ENCODE data around the gene CDHR3. TPM values are rescaled to one million over a fixed set of nuclear protein-coding genes. Genes with fewer than 3 reads are reported as not detected.

The CDHR3 gene
- total and polyA plus RNA-seq, 9 of the 15 experiments (the other 6 are each of a cell fraction or from before 2014, with no cell fraction given) = 0.03 to 0.66 (median 0.24) TPM; not detected in 1

GRCh38 chr7:105935250-105935649 lies 27.8 kb upstream of the CDHR3 start:
- Histone ChIP-seq H3K9me3 (replicated peaks; ENCODE audit: control insufficient read depth, insufficient read depth, low read depth, low read length) (no peaks in the 10 kb centered on the region), H3K9ac (ENCODE audit: insufficient read depth in 1 of 2, low read depth in 2 of 2, low read length in 2 of 2) (no peak overlapping the region), H3K27me3 (ENCODE audit: control insufficient read depth in 2 of 2, insufficient read depth in 2 of 2, low read length in 2 of 2) (peaks cover 6 to 45% of the 10 kb centered on the region in 2 experiments; a peak in 4 of 5 replicates), H3K9me1 (ENCODE audit: control insufficient read depth, insufficient read depth, low read length) (no peaks in the 10 kb centered on the region), H4K20me1 (replicated peaks; ENCODE audit: control insufficient read depth, insufficient read depth, low read length) (no peaks in the 10 kb centered on the region), H3K27ac (ENCODE audit: extremely low read depth, low read depth, low read length) (no peak overlapping the region), H3K4me1 (replicated peaks in 1 of 2; ENCODE audit: control insufficient read depth in 2 of 2, insufficient read depth in 2 of 2, low read length in 2 of 2) (no peaks in the 10 kb centered on the region), H3K4me2 (ENCODE audit: insufficient read depth, low read length) (no peak overlapping the region), H3K79me2 (ENCODE audit: control insufficient read depth, insufficient read depth, low read length) (no peaks in the 10 kb centered on the region), H3K4me3 (no peak overlapping the region), H3K36me3 (ENCODE audit: control insufficient read depth, insufficient read depth, low read length) (no peaks in the 10 kb centered on the region), H2AFZ (ENCODE audit: low read depth, low read length) (no peak overlapping the region)
- FAIRE-seq (no peak), ATAC-seq (no peak), DNase-seq (ENCODE audit: extremely low read depth in 1 of 4, low spot score in 3 of 4) (no peak)
- in situ Hi-C loops (cut with MboI) (no loop called here), intact Hi-C loops (cut with micrococcal nuclease) (no loop called here)
- ChIA-PET CTCF (ENCODE audit: low intra/inter-chr PET ratio) (no interaction called here), POLR2A (no interaction called here)
- no TSS peak for BruUV-seq (replicated peaks)
- no peak for TF ChIP-seq ZNF511 (CRISPR knock-in tag; IDR thresholded peaks at IDR 0.05)
- TF ChIP-seq ZNF561 (CRISPR knock-in tag; conservative IDR thresholded peaks at IDR 0.05) = no peak
- TF ChIP-seq ZNF124 (CRISPR knock-in tag; IDR thresholded peaks at IDR 0.05) = no peak
- no peak for TF ChIP-seq KHSRP (IDR thresholded peaks at IDR 0.05)
- TF ChIP-seq DLX4 (CRISPR knock-in tag; IDR thresholded peaks at IDR 0.05) = no peak
- TF ChIP-seq SRSF7 (optimal IDR thresholded peaks at IDR 0.05; ENCODE audit: low read depth, low read length) = no peak
- TF ChIP-seq MTA2 (IDR thresholded peaks at IDR 0.05; ENCODE audit: low read depth) = no peak
- TF ChIP-seq NR2C2 (CRISPR knock-in tag; IDR thresholded peaks at IDR 0.05) = no peak
- TF ChIP-seq NR2C2 (tag; IDR thresholded peaks at IDR 0.05) = no peak
- no peak for TF ChIP-seq SPI1 (IDR thresholded peaks at IDR 0.05; ENCODE audit: borderline replicate concordance, low read depth, low read length)
- TF ChIP-seq MTF1 (CRISPR knock-in tag; IDR thresholded peaks at IDR 0.05; ENCODE audit: borderline replicate concordance) = no peak
- no peak for TF ChIP-seq SIRT6 (IDR thresholded peaks at IDR 0.05; ENCODE audit: low read depth, low read length)
- TF ChIP-seq ZNF165 (CRISPR knock-in tag; IDR thresholded peaks at IDR 0.05; ENCODE audit: borderline replicate concordance) = no peak
- no peak for TF ChIP-seq GABPB1 (CRISPR knock-in tag; IDR thresholded peaks at IDR 0.05)
- no peak for TF ChIP-seq SIN3A (IDR thresholded peaks at IDR 0.05; ENCODE audit: borderline replicate concordance in 2 of 2, control insufficient read depth in 1 of 2, low read depth in 2 of 2, low read length in 2 of 2)
- TF ChIP-seq E2F3 (CRISPR knock-in tag; IDR thresholded peaks at IDR 0.05) = no peak
- no peak for TF ChIP-seq EGR1 (conservative IDR thresholded peaks at IDR 0.05)
- TF ChIP-seq L3MBTL2 (IDR thresholded peaks at IDR 0.05) = no peak
- no peak for TF ChIP-seq TEAD1 (CRISPR knock-in tag; IDR thresholded peaks at IDR 0.05)
- WGBS (ENCODE audit: insufficient coverage, low coverage, missing lambda C conversion rate) = 7% methylated on average over 5 of the region's 5 CpGs

Data from K562 (cell line).